CD4-positive, alpha-beta T cell treated with Interleukin-21 for 1 hour (primary cell): Measurements from ENCODE around the gene ITIH1.

Experiments
- DNase-seq: peaks from one replicate; pipeline ENCODE4 v3.0.0-alpha.2; 2020

Gene ITIH1

GRCh38 chr3:52791366-52791765 is 14.0 kb downstream of the ITIH1 start:
- no peak for DNase-seq

- no peak for DNase-seq
Measured at GRCh38 chr3:52791928-52792327, 14.5 kb downstream of the ITIH1 start.

DNA sequence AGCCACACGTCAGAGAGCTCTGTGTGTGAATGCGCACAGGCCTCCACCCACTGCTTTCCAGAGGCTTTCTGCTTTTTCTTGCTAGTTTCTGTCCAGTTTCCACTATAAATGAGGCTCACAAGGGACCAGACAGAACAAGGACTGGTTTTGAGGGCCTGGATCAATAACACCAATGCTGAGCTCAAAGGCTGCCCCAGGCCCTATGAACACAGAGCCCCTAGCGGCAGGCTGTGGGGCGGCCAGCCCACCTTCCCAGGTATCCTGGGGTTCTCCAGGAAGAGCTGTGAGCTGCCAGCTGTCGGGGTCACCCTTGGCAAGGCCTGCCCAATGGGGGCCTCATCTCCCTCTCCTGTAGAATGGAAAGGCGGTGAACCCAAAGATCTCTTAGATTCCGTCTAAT is 15.0 kb downstream of the ITIH1 start:
- no peak for DNase-seq

DNA sequence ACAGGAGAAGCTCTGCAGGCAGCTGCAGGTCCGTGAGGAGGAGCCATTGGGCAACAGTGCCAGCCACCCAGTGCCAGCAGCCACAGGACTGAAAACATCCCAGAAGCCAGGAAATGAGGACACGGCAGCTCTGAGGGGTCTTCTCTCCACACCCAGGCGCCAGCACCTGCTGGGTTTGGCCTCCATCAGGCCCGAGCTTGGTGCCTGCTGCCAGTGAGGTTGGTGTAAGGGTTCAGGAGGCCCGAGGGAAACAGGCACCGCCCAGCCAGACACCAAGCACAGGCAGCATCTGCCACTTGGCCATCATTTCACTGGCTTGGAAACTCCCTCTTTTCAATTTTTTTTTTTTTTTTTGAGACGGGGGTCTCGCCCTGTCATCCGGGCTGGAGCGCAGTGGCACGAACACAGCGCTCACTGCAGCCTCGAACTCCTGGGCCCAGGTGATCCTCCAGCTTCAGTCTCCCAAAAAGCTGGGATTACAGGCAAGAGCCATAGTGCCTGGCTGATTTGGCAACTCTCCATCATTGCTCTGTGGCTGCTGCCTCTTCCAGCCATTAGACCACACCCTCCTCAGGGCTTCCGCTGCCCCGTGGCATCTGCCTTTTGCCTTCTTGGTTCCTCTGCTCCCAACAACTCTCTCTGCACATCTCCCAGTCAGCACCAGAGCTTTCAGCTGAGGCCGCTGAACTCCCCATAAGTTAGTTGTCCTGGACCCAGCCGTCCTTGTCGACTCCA is 15.7 kb downstream of the ITIH1 start:
- DNase-seq: no peak

GRCh38 chr3:52793702-52794611 is 16.6 kb downstream of the ITIH1 start:
- no peak for DNase-seq

GRCh38 chr3:52794612-52795099 is 17.3 kb downstream of the ITIH1 start, which contains the start of gene ITIH3:
TSS of gene ITIH3 (plus strand) at chr3:52794796. CDS start at chr3:52794804, 8 bp downstream.
- no peak for DNase-seq

DNA sequence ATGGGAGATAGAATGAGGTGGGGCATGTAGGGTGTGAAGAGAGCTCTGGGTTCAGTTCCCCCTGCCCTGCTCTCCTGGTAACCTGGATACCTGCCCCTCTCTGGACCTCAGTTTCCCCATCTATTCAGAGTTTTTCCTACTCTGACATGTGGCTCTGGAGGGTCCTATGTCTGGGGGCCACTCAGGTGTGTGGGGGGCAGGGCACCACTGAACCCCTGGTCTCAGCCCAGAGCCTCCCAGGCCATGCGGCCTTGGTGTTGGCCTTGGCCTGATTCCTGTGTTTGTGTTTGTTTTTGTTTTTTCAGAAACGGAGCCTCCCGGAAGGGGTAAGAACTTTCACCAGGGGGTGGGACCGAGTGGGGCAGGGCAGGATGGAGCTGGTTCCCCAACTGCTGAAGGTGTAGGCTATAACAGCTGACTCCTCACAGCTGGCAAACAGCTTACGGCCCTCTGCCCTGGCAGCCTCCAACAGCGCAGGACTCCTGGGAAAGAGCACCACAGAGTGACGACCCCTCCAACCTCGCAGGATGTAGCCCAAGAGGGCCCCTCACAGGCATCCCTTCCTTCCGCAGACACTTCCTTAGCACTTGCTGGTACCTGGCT is 18.0 kb downstream of the ITIH1 start:
- no peak for DNase-seq

DNA sequence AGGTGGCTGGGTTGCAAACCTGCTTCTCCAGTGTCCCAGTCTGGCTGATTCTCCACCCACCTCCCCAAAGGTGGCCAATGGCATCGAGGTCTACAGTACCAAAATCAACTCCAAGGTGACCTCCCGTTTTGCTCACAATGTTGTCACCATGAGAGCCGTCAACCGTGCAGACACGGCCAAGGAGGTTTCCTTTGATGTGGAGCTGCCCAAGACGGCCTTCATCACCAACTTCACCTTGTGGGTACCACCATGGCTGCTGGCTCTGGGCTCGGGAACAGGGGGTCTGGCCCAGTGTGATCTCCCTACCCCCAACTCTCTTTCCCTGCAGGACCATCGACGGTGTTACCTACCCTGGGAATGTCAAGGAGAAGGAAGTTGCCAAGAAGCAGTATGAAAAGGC is 19.0 kb downstream of the ITIH1 start:
- no peak for DNase-seq

DNA sequence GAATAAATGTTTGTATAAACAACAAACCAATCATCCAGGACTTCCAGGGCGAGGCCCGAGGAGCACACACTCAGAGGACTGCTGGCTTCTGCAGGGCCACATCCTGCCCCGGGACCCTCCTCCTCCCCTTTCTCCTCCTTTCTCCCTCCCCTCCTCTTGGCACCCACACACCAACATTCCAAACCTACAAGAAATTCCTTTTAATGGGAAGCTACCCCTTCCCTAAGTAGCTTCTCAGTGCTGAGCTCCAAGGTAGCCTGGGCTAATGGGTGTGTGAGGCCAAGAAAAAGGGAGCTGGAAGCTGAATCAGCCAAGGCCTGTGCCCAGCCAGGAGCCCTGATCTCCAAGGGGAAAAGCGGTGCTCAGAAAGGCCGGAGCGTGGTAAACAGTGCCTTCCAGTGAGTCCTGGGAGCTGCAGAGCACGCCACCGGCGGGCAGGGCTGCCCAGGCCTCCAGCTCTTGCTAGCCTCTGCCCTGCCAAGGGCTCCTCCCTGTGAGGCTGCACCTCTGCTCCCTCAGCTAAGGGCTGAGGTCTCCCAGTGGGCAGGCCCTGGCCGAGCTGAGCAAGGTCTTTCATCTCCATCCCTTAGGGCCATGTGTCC is 21.1 kb downstream of the ITIH1 start:
- DNase-seq: no peak

DNA sequence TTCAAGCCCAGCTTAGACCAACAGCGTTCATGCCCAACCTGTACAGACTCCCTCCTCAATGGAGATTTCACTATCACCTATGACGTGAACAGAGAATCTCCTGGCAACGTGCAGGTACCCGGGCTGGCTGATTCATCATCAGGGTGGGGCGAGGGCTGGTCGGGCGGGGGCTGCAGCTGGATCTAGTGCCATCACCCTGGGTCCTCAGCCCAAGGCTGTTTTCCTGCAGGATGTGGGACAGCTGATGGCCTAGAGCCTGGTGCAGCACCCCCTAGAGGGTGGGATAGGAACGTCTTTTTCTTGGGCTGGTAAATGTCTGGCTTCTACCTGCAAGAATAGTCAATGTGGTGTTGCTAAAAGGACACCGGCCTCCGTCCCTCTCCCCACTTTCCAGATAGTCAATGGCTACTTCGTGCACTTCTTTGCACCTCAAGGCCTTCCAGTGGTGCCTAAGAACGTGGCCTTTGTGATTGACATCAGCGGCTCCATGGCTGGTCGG is 21.6 kb downstream of the ITIH1 start:
- no peak for DNase-seq

DNA sequence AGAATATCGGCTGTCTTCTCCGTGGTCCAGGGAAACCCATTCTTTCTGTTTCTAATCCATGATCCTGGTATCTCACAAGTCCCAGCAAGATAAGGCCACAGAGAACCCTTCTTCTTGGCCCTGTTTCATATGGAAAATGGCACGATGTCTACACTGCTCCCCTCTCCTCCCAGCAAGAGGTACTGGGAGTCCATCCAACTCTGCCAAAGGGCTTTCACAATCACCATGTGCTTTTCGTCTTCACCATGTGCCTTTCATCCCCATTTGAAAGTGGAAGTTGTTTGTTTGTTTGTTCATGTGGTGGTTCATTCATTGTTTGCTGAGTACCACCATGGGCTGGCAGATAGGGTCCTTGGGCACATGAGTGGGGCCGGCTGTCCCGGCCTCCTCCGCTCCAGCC is 22.7 kb downstream of the ITIH1 start:
- DNase-seq: no peak

DNA sequence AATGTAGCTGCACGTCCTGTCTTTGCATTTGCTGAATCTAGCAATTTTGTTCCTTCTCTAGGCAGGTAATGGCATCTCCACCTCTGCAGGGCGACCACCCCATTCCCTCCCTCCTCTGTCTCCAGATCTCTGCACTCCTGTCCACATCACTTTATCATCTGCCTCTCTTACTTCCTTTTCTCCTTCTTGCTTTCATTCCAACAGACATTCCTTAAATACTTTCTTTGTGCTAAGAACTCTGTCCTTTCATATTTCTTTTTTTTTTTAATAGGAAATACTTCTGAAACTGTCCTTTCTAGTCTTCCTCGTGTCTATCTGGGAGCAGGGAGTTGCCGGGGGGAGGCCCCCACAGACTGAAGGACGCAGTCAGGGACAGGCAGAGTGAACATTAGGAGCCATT is 24.4 kb downstream of the ITIH1 start:
- no peak for DNase-seq

DNA sequence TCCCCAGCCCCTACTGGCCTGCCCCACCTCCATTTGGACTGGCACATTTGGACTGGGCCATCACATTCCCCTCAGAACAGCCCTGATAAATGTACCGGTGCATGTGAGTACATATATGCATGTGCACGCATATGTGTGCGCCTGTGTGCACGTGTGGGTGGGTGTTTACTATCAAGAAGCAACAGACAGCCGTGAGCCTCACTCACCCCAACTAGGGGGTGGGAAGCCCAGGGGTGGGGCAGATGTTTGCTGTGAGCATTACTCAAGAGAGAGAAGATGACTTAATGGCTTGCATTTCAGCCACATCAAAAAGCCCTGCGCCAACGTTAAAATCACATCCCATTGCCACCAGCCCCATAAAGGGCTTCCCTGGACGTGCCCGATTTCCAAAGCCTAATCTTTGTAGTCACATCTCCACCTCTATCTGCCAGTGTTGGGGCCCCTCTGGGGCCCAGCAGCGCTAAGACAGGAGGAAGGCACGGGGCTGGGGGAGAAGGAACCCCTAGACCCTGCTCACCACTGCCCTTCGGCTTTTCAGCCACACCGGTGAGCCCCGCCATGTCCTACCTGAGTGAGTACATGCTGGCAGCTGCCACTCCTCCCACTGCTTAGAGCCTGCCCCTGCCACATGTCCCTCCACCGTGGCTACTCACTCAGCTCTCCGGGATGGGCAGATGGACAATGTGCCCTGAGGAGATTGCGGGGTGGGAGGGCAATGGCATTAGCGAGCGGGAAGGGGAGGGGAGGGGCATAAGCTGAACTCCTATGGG is 28.1 kb downstream of the ITIH1 start:
- DNase-seq: no peak

DNA sequence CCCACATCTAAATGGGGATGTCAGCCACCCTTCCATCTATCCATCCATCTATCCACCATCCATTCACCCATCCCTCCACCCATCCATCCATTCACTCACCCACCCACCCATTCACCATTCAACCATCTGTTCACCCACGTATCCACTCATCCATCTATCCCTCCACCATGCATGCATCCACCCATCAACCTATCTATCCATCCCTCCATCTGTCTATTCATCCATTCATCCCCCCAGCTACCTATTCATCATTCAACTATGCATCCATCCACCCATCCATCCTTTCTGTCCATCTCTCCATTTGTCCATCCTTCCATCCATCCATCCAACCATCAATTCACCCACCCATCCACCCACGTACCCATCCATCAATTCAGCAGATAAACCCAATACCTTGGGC is 31.8 kb downstream of the ITIH1 start:
- DNase-seq: no peak

DNA sequence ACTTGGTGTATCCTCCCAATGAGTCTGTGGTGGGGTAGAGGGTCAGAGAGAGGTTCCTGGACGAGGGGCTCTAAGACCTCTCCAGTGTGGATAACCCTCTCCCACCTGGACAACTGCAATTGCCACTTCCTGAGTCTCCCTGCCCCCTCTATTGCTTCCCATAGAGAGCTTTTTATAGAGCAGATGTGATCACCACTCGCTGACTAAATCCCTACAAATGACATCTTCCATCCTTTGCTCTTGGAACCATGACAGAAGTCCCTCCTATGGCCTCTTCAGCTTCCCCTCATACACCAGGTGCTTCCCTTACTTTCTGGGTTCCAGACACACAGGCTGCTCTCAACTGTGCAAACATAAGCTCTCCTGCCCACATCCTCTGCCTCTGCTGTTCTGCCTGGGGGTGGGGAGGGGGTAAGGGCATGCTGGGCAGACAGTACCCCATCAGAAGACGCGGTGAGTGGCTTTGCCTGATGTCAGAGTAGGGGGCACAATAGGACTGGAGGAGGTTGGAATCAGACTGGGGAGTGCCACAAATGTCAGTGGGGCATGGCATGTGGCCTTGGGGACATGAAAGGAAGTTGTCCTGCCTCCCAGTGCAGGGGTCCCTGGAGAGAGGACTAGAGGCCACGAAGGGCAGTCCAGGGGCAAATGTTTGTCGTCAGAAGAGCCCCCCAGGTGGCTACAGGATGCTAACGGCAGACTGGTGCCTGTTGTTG is 32.4 kb downstream of the ITIH1 start:
- DNase-seq: no peak

GRCh38 chr3:52810923-52811322 is 33.5 kb downstream of the ITIH1 start:
- no peak for DNase-seq

- no peak for DNase-seq
Measured at GRCh38 chr3:52811452-52812011, 34.1 kb downstream of the ITIH1 start.

GRCh38 chr3:52813810-52814209 is 36.4 kb downstream of the ITIH1 start:
- DNase-seq: no peak

DNA sequence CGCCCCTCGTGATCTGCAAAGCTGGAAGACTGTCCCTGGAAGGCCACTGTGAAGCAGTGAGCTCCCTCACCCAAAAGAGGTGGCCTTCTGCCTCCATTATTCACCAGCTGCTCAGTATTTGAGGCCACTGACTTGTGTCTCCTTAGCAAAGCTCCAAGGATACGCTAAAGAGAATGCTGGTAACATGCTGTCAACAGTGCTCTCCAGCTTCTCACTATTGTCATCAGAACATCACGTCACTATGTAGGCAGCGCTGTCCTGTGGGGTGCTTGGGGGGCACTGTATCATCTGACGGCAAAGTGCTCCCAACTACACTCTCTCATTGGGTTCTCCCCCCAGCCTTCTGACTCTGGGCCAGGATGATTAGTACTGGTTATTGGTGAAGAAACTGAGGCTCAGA is 38.8 kb downstream of the ITIH1 start:
- DNase-seq: no peak

DNA sequence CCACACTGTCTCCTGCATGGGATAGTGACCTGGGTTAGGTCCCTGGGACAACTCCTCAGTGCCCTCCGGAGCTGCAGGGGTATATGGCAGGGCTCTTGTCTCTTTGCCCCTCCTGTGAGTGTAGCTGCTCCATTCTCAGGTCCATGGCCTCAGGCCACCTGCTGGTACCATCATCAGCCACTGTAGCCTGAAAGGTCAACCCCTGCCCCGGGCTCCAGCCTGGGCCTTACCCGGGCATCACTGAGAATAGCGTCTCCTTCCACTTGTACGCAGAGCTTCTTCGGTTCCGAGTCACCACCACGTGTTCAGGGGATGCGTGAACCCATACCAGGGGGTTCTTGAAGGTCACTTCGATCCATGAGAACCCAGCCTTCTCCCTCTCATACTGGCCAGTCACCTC is 39.3 kb downstream of the ITIH1 start:
- DNase-seq: no peak

GRCh38 chr3:52817221-52817620 is 39.8 kb downstream of the ITIH1 start:
- no peak for DNase-seq
